Stimulated activated CD4-positive, alpha-beta T cell treated with anti-CD3 and anti-CD28 coated beads, Interleukin-12 subunit alpha, Interleukin-12 subunit beta, amount 100 ng/mL, for 24 hours (primary cell): ENCODE results near the gene HIRIP3.

Experiments used
- DNase-seq, 2 experiments: peaks; one replicate each; pipeline ENCODE4 v3.0.0-alpha.2; 2020; ENCODE audit warnings: low read depth in 2 of 2

The HIRIP3 gene

DNA sequence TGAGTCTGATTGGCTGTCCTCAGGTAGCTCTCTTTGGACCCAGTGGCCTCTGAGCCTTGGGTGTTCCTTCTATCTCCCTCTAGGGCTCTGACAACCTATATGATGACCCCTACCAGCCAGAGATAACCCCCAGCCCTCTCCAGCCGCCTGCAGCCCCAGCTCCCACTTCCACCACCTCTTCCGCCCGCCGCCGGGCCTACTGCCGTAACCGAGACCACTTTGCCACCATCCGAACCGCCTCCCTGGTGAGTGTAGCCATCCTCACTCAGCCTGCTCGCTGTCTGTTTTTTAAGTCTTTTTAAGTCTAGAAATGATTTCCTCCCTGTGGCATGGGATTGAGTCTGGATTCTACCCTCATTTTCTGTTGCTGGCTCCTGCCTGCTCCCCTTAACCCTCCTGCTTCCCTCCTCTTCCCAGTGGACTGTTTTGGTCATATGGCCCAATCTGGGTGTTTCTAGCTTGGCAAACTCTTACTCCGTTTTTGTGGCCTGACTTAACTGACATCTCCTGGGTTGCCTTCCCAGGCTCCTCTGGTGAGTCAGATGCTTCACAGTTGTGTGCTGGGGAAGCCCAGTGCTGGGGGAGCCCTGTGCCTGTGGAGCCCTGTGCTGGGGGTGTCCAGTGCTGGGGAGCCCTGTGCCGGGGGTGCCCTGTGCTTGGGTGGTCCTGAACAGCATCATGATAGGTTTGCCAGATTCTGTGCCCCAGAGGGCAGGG lies 11.8 kb downstream of the HIRIP3 start:
- no peak for DNase-seq

DNA sequence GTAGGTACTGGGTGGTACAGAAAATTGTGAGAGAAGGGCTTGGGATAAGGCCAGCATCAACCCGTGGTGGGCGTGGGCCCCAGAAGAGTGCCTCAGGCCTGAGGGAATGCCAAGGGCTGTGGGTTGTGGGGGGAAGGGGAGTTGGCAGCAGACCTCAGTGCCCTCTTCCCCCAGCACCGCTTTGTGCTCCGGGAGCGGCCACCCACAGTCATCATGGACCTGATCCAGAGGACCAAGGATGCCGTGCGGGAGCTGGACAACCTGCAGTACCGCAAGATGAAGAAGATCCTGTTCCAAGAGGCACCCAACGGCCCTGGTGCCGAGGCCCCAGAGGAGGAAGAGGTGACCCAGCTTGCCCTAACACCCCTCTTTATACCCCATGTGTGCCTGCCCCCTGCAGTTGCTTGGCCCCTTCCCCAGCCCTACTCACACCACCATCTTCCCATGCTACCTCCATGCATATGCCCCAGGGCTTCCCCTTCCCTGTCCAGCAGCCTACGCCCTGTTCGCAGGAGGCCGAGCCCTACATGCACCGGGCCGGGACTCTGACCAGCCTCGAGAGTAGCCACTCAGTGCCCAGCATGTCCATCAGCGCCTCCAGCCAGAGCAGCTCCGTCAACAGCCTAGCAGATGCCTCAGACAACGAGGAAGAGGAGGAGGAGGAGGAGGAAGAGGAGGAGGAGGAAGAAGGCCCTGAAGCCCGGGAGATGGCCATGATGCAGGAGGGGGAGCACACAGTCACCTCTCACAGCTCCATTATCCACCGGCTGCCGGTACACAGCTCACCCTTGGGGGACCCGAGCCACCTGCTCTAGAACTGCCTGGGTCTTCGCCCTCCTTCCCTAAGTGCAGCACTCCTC lies 12.6 kb downstream of the HIRIP3 start:
- DNase-seq: no peak

DNA sequence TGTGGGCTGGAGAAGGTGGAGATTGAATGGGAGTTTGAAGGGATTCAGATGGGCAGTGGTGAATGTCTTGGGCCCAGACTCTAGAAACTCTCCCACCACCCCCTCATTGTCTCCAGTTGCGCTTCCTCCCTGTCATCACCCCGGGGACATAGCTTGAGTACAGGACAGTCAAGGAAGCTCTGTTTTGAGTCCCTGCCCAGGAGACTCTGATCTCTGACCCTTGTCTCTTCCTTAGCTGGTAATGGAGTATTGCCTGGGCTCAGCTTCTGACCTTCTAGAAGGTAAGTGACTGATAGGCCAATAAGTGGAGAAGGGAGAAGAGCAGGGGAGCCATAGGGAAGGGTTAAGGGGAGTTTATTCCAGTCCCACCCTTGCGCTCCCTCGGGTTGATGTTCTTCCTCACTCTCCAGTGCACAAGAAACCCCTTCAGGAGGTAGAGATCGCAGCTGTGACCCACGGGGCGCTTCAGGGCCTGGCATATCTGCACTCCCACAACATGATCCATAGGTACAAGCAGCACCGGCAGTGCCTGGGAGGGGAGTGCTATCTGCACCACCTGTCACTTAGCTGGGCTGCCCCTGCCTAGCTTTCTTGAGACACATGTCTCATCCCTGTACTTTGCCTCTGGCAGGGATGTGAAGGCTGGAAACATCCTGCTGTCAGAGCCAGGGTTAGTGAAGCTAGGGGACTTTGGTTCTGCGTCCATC lies 16.7 kb downstream of the HIRIP3 start:
- no peak for DNase-seq

DNA sequence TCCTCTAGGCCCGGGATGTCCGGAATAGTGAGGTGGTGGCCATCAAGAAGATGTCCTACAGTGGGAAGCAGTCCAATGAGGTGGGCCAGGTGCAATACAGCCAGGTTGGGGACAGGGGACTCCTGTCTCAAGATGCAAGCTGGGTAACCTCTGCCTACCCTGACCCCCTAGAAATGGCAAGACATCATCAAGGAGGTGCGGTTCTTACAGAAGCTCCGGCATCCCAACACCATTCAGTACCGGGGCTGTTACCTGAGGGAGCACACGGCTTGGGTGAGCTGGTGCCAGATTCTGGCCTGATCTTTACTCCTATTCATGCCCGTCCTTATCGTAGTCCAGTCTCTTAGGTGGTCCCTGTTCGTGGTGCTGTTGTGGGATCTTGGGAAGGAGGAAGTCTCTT lies 17.3 kb downstream of the HIRIP3 start:
- DNase-seq: no peak

DNA sequence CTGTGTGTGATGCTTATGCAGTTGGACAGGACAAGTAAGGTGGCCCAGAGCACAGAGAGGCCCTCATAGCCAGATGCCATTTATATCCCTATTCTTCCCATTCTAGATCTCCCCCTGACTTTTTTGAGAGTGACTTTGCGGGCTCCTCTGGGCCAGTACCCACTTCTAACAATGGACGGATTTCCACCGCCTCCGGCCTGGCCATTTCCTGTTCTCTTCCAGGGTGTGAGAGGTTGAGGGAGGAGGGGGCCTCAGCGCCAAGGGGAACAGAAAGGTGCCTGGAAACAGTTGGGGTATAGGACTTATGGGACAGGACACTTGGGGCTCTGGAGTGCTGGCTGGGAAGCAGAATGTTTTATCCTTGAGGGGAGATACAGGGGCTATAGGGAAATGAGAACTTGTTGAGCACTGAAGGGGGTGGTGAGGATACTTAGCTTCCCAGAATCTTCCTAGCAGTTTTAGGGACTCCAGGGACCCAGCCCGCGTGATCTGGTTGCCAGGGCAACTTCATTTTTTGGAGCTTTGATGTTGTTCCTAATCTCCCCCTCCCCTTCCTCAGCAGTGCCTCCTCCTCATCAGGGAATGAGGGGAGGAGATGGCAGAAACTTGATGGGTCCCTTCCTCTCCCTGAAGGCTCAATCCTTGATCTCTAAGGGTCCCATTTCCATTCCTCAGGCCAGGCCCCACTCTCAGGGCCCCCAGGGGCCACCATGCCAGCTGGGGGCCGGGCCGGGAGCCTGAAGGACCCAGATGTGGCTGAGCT lies 18.2 kb downstream of the HIRIP3 start:
- no peak for DNase-seq

DNA sequence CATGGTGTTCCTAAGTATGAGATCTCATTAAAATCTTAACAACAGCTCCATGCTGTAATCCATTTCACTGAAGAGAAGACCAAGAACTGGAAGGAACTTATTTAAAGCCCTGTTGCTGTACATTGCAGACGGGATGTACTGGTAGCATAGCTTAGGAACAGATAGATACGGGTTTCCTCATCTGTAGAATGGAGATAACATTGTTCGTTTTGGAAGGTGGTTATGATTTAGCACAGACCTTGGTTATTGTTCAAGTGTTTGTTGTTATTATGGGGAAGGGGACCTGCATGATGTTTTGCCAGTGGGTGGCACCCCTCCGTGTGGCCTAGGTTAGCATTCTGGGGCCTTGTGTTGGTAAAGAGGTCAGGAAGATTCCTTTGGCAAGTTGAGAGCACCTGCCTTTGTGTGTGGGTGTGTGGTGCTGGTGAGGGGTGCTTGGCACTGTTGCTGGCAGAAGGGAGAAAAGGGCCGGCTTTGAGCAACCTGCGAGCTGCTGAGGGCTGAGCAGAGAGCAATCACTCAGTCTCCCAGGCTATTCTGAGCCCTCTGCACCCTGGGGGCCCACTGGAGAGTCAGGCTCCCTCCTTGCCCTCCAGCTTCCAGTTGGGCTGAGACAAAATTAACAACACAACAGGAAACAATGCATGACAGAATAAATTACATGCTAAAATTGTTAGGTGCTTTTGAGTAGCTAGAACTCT lies 19.5 kb downstream of the HIRIP3 start:
- no peak for DNase-seq

DNA sequence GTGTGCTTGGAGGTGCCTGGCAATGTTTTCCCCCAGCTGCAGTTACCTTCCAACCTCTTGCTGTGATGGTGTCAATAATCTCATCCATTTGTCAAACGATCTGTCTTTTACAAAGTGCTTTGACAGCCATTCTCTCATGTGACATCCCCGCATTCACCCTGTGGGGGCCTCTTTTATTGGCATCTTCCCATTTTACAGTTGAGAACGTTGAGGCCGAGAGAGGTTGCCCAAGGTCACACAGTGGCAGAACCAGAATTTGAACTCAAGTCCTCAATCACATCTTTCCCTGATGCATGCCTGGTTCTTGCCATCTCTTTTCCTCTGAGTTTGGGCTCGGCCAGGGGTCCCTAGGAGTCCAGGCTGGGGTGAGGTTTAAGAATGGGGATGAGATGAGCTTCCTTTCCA lies 20.3 kb downstream of the HIRIP3 start:
- no peak for DNase-seq

DNA sequence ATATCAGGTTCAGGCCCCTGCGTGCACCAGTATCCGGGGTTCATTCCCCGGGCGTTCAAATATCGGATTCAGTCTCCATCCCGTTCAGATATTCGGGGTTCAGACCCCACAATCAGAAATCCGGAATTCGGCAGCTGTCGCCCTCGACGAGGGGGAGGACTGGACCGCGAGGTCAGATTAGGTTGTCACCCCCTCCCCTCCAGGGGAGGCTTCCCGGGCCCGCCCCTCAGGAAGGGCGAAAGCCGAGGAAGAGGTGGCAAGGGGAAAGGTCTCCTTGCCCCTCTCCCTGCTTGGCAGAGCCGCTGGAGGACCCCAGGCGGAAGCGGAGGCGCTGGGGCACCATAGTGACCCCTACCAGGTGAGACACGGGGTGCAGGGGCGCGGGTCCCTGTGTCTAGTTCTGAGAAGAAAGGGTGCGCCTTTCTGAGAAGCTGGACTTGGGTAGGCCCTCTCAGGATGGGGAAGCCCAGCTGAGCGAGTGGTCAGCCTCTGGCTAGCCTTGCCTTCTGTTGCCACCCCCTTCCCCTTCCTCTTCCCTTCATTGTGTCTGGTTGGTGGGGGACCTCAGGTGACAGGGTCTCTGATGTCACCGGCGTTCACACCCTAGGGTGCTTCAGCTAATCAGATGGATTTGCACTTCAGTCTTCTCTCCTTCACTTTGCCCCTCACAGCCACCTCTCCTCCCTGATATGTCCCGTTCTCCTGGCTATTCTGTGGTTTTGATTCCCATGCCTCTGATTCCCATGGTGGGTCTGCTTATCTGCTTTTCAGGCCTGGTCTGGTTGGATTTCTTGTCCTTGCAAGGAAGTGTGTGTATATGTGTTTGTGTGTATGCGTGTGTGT lies 20.9 kb downstream of the HIRIP3 start:
- no peak for DNase-seq

DNA sequence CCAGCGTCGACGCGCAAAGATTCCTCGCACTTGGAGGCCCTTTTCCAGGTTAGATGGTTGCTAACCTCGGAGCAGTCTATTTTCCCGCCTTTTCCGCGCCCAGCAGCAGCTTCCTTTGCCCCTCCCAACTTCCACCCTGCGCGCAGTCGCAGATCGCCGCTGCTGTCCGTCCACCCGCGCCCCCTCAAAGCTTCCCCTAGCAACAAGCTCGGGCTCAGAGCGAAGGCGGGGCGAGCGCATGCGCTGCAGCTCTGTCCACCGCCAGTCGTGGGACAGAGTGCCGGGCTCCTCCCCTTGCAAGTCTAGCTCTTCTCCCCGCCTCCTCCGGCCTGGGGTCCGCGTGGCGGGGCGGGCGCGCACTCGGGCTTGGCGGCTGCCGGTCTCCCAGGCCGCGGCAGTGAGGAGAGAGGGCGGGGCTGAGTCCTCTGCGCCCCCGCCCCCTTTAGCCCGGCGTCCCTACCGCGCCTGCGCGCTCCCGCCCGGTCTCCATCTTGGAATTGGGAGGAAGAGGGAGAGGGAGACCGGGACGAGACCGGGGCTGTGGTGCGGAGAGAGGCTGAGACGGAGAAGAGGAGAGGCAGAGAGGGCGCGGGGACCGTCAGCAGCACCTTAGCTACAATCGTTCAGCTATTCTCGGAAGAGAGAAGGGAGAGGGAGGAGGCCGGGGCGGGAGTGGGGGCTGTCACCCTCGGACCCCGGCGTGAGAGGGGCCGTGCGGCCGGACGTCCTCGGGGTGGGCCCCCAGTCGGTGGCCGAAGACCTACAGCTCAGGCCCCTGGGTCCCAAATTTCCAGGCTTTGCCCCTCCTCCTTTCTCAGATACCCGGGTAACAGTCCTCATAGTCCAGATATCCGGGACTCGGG lies 21.8 kb downstream of the HIRIP3 start, which contains the start of gene TAOK2:
Gene TAOK2 (plus strand): TSS at position 485 of the 863 bp plus-strand sequence. CDS start 3,905 bp downstream, outside the sequence.
- peak; percentile 93 to 95 for DNase-seq

DNA sequence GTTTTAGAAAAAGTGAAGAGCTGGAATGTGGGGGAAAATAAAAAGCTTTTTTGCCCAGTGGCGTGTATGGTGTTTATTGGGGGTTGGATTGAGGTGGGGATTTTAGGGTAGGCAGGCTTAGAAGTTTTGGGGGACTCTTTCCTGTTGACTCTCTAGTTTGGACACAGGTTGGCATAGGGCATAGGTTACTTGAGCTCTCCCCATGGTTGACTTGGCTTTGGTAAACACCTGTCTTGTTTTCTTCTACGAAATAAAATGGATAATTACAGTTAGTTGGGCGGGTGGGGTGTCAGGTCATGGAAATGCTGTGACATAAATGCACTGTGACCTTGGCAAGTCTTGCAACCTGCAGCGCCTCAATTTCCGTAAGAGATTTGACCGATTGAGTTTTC lies 22.4 kb downstream of the HIRIP3 start:
- no peak for DNase-seq

DNA sequence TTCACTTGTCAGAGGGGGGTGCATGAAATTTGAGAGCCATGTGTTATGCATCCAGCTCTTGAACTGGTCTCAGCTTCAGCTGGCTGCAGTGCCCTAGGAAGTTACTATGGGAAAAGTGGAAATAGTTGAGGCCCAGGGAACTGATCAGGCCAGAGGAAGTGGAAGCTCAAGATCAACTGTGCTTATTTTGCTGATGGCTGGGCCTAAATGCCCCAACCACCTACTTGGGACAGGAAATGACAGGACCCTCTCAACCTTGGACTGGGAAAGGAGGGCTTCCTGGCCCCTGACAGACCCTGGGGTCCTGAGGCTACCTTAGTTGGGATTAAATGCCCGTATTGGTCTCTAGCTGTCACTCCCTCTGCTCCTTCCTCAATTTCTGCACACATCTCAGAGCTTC lies 22.9 kb downstream of the HIRIP3 start:
- no peak for DNase-seq

DNA sequence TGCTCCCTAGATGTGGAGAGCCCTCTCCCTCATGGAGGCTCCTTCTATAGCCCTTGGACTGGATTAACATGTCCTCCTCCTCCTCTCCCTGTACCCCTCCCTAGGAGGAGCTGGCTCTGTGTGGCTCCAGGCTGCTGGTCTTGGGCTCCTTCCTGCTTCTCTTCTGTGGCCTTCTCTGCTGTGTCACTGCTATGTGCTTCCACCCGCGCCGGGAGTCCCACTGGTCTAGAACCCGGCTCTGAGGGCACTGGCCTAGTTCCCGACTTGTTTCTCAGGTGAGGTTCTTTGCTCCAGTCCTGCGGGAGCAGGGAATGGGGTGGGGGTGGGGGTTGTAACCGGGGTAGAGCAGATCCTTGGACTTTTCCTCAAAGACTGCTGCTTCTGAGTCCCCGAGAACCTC lies 24.1 kb downstream of the HIRIP3 start:
- no peak for DNase-seq

DNA sequence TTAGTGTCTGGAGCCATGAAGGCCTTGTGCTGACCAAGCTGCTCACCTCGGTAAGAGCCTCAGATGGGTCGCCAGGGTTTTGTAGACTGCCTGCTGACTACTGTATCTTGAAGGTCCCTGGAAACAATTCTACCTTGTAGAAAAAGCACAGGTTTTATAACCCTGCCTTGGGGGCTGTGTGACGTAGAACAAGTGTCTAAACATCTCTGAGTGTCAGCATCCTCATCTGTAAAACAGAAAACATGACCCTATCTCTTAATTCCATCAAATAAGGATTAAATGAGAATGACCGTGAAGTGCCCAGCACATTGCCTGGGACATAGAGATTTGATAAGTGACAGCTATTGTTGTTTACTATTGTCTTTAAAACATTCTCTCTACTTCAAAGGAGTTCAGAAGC lies 27.2 kb downstream of the HIRIP3 start:
- DNase-seq: no peak

DNA sequence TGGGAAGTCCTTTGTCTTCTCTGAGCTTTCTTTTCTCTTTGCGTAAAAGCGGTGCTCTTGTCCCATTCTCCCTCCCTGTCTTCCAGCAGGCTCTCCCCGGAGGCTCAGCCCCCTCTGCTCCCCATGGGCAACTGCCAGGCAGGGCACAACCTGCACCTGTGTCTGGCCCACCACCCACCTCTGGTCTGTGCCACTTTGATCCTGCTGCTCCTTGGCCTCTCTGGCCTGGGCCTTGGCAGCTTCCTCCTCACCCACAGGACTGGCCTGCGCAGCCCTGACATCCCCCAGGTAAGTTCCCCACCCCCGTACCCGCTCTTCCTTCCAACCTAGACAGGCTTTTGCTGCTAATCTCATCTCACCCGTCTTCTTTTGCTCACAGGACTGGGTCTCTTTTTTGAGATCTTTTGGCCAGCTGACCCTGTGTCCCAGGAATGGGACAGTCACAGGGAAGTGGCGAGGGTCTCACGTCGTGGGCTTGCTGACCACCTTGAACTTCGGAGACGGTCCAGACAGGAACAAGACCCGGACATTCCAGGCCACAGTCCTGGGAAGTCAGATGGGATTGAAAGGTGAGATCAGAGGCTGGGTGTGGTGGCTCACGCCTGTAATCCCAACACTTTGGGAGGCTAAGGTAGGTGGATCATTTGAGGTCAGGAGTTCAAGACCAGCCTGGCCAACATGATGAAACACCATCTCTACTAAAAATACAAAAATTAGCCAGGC lies 32.2 kb downstream of the HIRIP3 start:
- no peak for DNase-seq

DNA sequence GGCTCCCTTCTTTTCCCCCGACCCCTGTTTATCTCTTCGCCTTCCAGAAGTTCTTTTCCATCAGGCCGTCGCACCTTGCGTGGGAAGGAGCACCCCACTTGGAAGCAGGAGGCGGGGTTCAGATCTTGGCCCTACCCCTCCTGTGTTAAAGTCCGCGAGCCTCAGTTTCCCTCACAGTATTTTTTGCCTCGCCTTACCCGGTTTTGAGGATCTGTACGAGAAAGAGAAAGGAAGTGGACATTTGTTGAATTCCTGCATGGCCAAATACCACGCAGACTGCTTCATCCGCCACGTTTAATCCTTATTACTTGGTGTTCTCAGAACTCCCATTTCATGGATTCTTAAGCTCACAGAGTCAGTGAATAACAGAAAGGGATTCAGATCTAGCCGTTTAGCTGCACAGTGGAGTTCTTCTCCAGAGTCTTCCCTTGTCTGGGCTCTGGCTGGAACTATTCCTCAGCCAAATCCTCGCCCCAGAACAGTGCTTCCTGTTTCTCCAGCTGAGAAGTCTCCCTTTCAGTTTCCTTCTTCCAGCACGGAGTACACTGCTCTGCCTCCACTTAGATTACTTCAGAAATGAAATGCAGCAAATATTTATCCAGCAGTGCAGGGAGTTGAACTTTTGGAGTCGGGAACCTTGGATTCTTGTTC lies 32.9 kb downstream of the HIRIP3 start:
- no peak for DNase-seq

DNA sequence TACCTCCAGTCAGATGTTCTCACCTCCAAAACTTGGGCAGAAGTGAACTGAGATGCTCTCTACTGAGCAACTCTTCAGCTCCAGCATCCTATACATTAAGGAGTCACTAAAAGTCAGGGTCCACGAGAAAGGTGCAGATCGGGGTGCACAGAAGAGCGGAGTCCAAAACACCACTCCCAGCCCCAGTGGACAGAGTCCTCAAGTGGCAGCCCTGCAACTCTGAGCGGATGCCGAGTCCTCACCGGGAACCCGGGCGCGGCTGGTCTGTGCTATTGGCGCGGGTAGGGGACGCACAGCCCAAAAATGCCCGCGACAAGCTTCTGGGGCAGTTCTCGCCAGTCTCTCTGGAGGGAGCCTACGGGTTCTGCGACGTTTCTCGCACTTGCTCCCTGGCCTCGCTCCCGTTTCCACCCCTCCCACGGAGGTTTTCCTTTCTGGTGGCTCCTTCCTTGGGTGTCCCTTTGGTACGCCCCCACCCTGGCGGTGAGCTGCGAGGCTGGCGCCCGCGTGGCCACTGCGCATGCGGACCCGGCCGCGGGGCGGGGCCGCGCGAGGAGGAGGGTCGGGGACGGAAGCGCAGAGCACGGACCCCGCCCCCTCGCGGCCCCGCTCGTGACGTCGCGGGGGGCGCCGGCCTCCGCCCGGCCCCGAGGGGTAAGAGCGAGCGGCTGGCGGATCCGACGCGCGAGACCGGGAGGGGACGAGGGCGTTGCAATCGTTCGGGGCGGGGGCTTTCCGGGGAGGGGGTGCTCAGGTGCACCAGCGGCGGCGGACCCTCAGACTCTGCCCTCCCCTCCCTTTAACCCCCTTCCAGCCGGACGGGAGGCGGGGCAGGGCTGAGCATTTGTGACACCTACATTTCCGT lies 33.7 kb downstream of the HIRIP3 start, which contains the start of gene TMEM219:
Gene TMEM219 (plus strand): TSS at position 601 of the 865 bp plus-strand sequence. CDS start 1,065 bp downstream, outside the sequence.
- peak; percentile 82 to 89 for DNase-seq

DNA sequence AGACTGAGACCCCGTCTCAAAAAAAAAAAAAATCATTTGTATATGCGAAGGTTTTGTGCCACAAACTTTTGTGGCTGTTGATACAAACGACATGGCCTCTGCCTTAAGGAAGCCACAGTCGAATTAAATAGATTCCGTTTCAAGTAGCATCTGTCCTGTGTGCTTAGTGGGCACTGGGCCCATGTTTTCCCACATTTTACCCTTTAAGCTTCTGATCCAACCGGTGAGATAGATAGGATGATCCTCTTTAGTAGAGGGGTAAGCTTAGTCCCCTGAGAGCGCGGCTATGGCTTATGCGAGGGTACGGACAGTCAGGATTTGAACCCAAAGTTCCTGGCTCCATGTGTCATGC lies 34.3 kb downstream of the HIRIP3 start:
- DNase-seq: no peak
